HEK293 (cell line): ENCODE measurements around the gene CCDC88C.

Experiments
- EGR2 ChIP-seq: fragments of 450-650 bp; formaldehyde crosslinking; IDR thresholded peaks from 2 replicates; pipeline ENCODE4 v1.5.1; 2016; ENCODE audit warnings: low read depth, missing biosample characterization, missing genetic modification characterization
- HOXC10 ChIP-seq: sonication (generic); formaldehyde crosslinking; IDR thresholded peaks from 2 replicates; pipeline ENCODE4 v1.8.1; 2023; ENCODE audit warnings: mild to moderate bottlenecking, missing genetic modification reagents
- KLF10 ChIP-seq: fragments of 450-650 bp; IDR thresholded peaks from 2 replicates; pipeline ENCODE4 v1.5.1; 2018; ENCODE audit warnings: missing biosample characterization, mild to moderate bottlenecking, missing genetic modification characterization
- KLF16 ChIP-seq: fragments of 450-650 bp; formaldehyde crosslinking; IDR thresholded peaks from 2 replicates; pipeline ENCODE4 v1.5.1; 2017; ENCODE audit warnings: missing biosample characterization, missing genetic modification characterization
- KLF7 ChIP-seq: fragments of 450-650 bp; formaldehyde crosslinking; IDR thresholded peaks from 2 replicates; pipeline ENCODE4 v1.5.1; 2016; ENCODE audit warnings: missing biosample characterization, missing genetic modification characterization, borderline replicate concordance
- KLF8 ChIP-seq: fragments of 450-650 bp; formaldehyde crosslinking; IDR thresholded peaks from 2 replicates; pipeline ENCODE4 v1.5.1; 2016; ENCODE audit warnings: missing biosample characterization, missing genetic modification characterization
- MEIS1 ChIP-seq: sonication (generic); formaldehyde crosslinking; IDR thresholded peaks from 2 replicates; pipeline ENCODE4 v1.8.1; 2022; ENCODE audit warnings: missing genetic modification reagents, mild to moderate bottlenecking, borderline replicate concordance
- SP3 ChIP-seq: fragments of 450-650 bp; formaldehyde crosslinking; IDR thresholded peaks from 2 replicates; pipeline ENCODE4 v1.5.1; 2016; ENCODE audit warnings: missing biosample characterization, missing genetic modification characterization
- YY1 ChIP-seq: fragments of 450-650 bp; formaldehyde crosslinking; IDR thresholded peaks from 2 replicates; pipeline ENCODE4 v1.5.1; 2018; ENCODE audit warnings: missing biosample characterization, missing genetic modification characterization
- ZBTB1 ChIP-seq: fragments of 450-650 bp; formaldehyde crosslinking; IDR thresholded peaks from 2 replicates; pipeline ENCODE4 v1.5.1; 2016; ENCODE audit warnings: missing biosample characterization, missing genetic modification characterization
- ZBTB20 ChIP-seq: fragments of 450-650 bp; formaldehyde crosslinking; IDR thresholded peaks from 2 replicates; pipeline ENCODE4 v1.5.1; 2016; ENCODE audit warnings: missing biosample characterization, missing genetic modification characterization
- ZBTB8A ChIP-seq: fragments of 450-650 bp; formaldehyde crosslinking; IDR thresholded peaks from 2 replicates; pipeline ENCODE4 v1.5.1; 2016; ENCODE audit warnings: missing biosample characterization, missing genetic modification characterization
- ZFP41 ChIP-seq: fragments of 450-650 bp; formaldehyde crosslinking; IDR thresholded peaks from 2 replicates; pipeline ENCODE4 v1.5.1; 2016; ENCODE audit warnings: missing biosample characterization, missing genetic modification characterization, borderline replicate concordance
- ZNF132 ChIP-seq: fragments of 450-650 bp; formaldehyde crosslinking; IDR thresholded peaks from 2 replicates; pipeline ENCODE4 v1.5.1; 2017; ENCODE audit warnings: missing biosample characterization, missing genetic modification characterization, borderline replicate concordance
- ZNF23 ChIP-seq: fragments of 450-650 bp; formaldehyde crosslinking; IDR thresholded peaks from 2 replicates; pipeline ENCODE4 v1.5.1; 2016; ENCODE audit warnings: missing biosample characterization, missing genetic modification characterization, borderline replicate concordance
- ZNF341 ChIP-seq: fragments of 450-650 bp; formaldehyde crosslinking; IDR thresholded peaks from 2 replicates; pipeline ENCODE4; 2016; ENCODE audit warnings: low read depth, missing biosample characterization, missing genetic modification characterization
- ZNF433 ChIP-seq: fragments of 450-650 bp; formaldehyde crosslinking; IDR thresholded peaks from 2 replicates; pipeline ENCODE4 v1.5.1; 2016; ENCODE audit warnings: missing biosample characterization, missing genetic modification characterization, low read depth
- ZNF501 ChIP-seq: fragments of 450-650 bp; formaldehyde crosslinking; IDR thresholded peaks from 2 replicates; pipeline ENCODE4 v1.5.1; 2016; ENCODE audit warnings: missing biosample characterization, missing genetic modification characterization
- ZNF514 ChIP-seq: fragments of 450-650 bp; formaldehyde crosslinking; IDR thresholded peaks from 2 replicates; pipeline ENCODE4 v1.5.1; 2016; ENCODE audit warnings: missing biosample characterization, missing genetic modification characterization
- ZNF621 ChIP-seq: fragments of 450-650 bp; formaldehyde crosslinking; IDR thresholded peaks from 2 replicates; pipeline ENCODE4 v1.5.1; 2017; ENCODE audit warnings: missing biosample characterization, missing genetic modification characterization
- ZNF701 ChIP-seq: fragments of 450-650 bp; formaldehyde crosslinking; IDR thresholded peaks from 2 replicates; pipeline ENCODE4 v1.5.1; 2016; ENCODE audit warnings: missing biosample characterization, missing genetic modification characterization
- TF ChIP-seq, protein P1 (sequence below): fragments of 450-650 bp; formaldehyde crosslinking; IDR thresholded peaks from 2 replicates; pipeline ENCODE4 v1.5.1; 2017; ENCODE audit warnings: missing biosample characterization, missing genetic modification characterization
- TF ChIP-seq, protein P2 (sequence below): fragments of 450-650 bp; formaldehyde crosslinking; IDR thresholded peaks from 2 replicates; pipeline ENCODE4 v1.5.1; 2017; ENCODE audit warnings: missing biosample characterization, missing genetic modification characterization
- TF ChIP-seq, protein P3 (sequence below): fragments of 450-650 bp; formaldehyde crosslinking; optimal IDR thresholded peaks from 2 replicates; pipeline ENCODE3; 2016; ENCODE audit warnings: missing biosample characterization, mild to moderate bottlenecking, missing genetic modification characterization
- TF ChIP-seq, protein P4 (sequence below): fragments of 450-650 bp; IDR thresholded peaks from 2 replicates; pipeline ENCODE4 v1.5.1; 2018; ENCODE audit warnings: missing biosample characterization, missing genetic modification characterization
- TF ChIP-seq, protein P5 (sequence below): fragments of 450-650 bp; formaldehyde crosslinking; conservative IDR thresholded peaks from 2 replicates; pipeline ENCODE4 v1.5.1; 2016; ENCODE audit warnings: low read depth, missing biosample characterization, missing genetic modification characterization
- TF ChIP-seq, protein P6 (sequence below): fragments of 450-650 bp; formaldehyde crosslinking; IDR thresholded peaks from 2 replicates; pipeline ENCODE4 v1.5.1; 2016; ENCODE audit warnings: missing biosample characterization, missing genetic modification characterization

The CCDC88C gene

DNA sequence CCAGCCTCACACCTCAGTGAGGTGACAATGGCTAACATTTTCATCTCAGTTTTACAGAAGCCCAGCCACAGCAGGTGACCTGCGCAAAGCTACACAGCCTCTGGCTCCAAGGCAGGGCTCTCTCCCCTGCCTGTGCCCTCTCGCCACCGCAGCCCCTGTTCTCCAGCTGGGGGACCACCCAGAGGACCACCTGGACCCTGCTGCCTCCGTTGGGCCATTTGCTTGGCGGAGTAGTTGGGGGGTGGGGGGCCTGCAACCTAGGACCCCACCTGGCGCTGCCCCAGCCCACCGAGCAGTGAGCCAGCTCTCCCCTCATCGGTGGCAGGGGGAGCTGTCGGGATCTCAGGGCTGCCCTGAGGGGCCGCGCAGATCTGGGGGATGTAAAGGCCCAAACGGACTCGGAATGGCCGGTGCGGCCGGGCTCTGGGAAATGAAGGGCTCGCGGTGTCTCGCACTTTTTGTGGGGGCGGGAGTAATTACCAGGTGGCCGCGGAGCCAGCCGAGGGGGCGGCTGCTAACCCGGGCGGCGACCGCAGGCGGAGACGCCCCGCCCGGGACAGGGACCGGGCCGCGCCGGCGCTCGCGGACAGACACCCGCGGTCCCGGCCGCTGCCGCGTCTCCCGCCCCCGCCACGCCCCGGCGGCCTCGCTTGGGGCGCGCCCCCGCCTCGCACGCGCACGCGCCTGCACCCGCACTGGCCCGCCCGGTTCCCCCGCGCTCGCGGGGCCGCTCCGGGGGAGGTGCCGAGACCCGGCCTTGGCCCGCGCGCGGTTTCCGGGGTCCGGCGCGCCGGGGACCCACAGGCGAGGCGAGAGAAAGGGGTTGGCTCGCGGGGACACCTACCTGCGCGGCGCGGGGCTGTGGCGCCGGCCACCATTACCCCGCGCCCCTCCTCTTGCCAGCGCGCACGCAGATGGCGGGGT is 164.5 kb downstream of the CCDC88C start (continued):
- TF ChIP-seq, protein P1, sequence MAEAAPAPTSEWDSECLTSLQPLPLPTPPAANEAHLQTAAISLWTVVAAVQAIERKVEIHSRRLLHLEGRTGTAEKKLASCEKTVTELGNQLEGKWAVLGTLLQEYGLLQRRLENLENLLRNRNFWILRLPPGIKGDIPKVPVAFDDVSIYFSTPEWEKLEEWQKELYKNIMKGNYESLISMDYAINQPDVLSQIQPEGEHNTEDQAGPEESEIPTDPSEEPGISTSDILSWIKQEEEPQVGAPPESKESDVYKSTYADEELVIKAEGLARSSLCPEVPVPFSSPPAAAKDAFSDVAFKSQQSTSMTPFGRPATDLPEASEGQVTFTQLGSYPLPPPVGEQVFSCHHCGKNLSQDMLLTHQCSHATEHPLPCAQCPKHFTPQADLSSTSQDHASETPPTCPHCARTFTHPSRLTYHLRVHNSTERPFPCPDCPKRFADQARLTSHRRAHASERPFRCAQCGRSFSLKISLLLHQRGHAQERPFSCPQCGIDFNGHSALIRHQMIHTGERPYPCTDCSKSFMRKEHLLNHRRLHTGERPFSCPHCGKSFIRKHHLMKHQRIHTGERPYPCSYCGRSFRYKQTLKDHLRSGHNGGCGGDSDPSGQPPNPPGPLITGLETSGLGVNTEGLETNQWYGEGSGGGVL (tag by site-specific recombination) = no peak
- TF ChIP-seq, protein P2, sequence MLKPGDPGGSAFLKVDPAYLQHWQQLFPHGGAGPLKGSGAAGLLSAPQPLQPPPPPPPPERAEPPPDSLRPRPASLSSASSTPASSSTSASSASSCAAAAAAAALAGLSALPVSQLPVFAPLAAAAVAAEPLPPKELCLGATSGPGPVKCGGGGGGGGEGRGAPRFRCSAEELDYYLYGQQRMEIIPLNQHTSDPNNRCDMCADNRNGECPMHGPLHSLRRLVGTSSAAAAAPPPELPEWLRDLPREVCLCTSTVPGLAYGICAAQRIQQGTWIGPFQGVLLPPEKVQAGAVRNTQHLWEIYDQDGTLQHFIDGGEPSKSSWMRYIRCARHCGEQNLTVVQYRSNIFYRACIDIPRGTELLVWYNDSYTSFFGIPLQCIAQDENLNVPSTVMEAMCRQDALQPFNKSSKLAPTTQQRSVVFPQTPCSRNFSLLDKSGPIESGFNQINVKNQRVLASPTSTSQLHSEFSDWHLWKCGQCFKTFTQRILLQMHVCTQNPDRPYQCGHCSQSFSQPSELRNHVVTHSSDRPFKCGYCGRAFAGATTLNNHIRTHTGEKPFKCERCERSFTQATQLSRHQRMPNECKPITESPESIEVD = no peak
- 0 out of 2 replicates have a peak, but pooled peaks have one; percentile 12 for TF ChIP-seq ZBTB8A (tag by site-specific recombination)
- TF ChIP-seq ZBTB1 (tag by site-specific recombination) = no peak
- TF ChIP-seq, protein P3, sequence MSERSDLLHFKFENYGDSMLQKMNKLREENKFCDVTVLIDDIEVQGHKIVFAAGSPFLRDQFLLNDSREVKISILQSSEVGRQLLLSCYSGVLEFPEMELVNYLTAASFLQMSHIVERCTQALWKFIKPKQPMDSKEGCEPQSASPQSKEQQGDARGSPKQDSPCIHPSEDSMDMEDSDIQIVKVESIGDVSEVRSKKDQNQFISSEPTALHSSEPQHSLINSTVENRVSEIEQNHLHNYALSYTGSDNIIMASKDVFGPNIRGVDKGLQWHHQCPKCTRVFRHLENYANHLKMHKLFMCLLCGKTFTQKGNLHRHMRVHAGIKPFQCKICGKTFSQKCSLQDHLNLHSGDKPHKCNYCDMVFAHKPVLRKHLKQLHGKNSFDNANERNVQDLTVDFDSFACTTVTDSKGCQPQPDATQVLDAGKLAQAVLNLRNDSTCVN (tag by site-specific recombination) = peak; percentile 53
- TF ChIP-seq MEIS1 (CRISPR knock-in tag) = no peak
- no peak for TF ChIP-seq KLF16 (tag by site-specific recombination)
- TF ChIP-seq ZNF23 (tag by site-specific recombination) = no peak
- no peak for TF ChIP-seq ZFP41 (tag by site-specific recombination)
- no peak for TF ChIP-seq ZNF701 (tag by site-specific recombination)
- TF ChIP-seq ZBTB20 (tag by site-specific recombination) = no peak
- no peak for TF ChIP-seq ZNF501 (tag by site-specific recombination)
- TF ChIP-seq, protein P4, sequence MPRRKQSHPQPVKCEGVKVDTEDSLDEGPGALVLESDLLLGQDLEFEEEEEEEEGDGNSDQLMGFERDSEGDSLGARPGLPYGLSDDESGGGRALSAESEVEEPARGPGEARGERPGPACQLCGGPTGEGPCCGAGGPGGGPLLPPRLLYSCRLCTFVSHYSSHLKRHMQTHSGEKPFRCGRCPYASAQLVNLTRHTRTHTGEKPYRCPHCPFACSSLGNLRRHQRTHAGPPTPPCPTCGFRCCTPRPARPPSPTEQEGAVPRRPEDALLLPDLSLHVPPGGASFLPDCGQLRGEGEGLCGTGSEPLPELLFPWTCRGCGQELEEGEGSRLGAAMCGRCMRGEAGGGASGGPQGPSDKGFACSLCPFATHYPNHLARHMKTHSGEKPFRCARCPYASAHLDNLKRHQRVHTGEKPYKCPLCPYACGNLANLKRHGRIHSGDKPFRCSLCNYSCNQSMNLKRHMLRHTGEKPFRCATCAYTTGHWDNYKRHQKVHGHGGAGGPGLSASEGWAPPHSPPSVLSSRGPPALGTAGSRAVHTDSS = no peak
- no peak for TF ChIP-seq ZNF132 (tag by site-specific recombination)
- 0 out of 2 replicates have a peak, but pooled peaks have one; percentile 36 for TF ChIP-seq EGR2 (tag by site-specific recombination)
- TF ChIP-seq YY1 = no peak
- TF ChIP-seq ZNF341 (tag by site-specific recombination) = no peak
- TF ChIP-seq HOXC10 (CRISPR knock-in tag) = no peak
- TF ChIP-seq, protein P5, sequence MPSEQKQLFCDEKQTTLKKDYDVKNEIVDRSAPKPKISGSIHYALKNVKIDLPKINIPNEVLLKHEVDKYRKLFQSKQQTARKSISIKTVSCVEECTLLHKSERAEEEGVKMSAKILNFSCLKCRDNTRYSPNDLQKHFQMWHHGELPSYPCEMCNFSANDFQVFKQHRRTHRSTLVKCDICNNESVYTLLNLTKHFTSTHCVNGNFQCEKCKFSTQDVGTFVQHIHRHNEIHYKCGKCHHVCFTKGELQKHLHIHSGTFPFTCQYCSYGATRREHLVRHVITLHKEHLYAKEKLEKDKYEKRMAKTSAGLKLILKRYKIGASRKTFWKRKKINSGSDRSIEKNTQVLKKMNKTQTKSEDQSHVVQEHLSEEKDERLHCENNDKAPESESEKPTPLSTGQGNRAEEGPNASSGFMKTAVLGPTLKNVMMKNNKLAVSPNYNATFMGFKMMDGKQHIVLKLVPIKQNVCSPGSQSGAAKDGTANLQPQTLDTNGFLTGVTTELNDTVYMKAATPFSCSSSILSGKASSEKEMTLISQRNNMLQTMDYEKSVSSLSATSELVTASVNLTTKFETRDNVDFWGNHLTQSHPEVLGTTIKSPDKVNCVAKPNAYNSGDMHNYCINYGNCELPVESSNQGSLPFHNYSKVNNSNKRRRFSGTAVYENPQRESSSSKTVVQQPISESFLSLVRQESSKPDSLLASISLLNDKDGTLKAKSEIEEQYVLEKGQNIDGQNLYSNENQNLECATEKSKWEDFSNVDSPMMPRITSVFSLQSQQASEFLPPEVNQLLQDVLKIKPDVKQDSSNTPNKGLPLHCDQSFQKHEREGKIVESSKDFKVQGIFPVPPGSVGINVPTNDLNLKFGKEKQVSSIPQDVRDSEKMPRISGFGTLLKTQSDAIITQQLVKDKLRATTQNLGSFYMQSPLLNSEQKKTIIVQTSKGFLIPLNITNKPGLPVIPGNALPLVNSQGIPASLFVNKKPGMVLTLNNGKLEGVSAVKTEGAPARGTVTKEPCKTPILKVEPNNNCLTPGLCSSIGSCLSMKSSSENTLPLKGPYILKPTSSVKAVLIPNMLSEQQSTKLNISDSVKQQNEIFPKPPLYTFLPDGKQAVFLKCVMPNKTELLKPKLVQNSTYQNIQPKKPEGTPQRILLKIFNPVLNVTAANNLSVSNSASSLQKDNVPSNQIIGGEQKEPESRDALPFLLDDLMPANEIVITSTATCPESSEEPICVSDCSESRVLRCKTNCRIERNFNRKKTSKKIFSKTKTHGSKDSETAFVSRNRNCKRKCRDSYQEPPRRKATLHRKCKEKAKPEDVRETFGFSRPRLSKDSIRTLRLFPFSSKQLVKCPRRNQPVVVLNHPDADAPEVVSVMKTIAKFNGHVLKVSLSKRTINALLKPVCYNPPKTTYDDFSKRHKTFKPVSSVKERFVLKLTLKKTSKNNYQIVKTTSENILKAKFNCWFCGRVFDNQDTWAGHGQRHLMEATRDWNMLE (tag by site-specific recombination) = no peak
- no peak for TF ChIP-seq ZNF514 (tag by site-specific recombination)
- TF ChIP-seq KLF7 (tag by site-specific recombination) = no peak
- TF ChIP-seq ZNF433 (tag by site-specific recombination) = no peak
- no peak for TF ChIP-seq KLF10 (tag by site-specific recombination)
- 0 out of 2 replicates have a peak, but pooled peaks have one; percentile 23 for TF ChIP-seq KLF8
- no peak for TF ChIP-seq SP3
- no peak for TF ChIP-seq ZNF621 (tag by site-specific recombination)
- TF ChIP-seq, protein P6, sequence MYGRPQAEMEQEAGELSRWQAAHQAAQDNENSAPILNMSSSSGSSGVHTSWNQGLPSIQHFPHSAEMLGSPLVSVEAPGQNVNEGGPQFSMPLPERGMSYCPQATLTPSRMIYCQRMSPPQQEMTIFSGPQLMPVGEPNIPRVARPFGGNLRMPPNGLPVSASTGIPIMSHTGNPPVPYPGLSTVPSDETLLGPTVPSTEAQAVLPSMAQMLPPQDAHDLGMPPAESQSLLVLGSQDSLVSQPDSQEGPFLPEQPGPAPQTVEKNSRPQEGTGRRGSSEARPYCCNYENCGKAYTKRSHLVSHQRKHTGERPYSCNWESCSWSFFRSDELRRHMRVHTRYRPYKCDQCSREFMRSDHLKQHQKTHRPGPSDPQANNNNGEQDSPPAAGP (tag by site-specific recombination) = no peak
